A204.1 (cell line): ENCODE results near the gene ZSCAN25.

ENCODE experiments used
- FAIRE-seq: peaks from 2 replicates; lab custom pipeline; 2012; peaks lifted over from hg19 to GRCh38; lab: Jason Lieb, UNC

ZSCAN25 gene

GRCh38 chr7:99618726-99619125, 2.0 kb downstream of the ZSCAN25 start:
- FAIRE-seq = no peak

- no peak for FAIRE-seq
Measured at GRCh38 chr7:99619571-99620130, 2.9 kb downstream of the ZSCAN25 start.

- FAIRE-seq = no peak
Measured at GRCh38 chr7:99621271-99621670, 4.5 kb downstream of the ZSCAN25 start.

- no peak for FAIRE-seq
Measured at GRCh38 chr7:99622596-99622995, 5.8 kb downstream of the ZSCAN25 start.

GRCh38 chr7:99623091-99623693, 6.4 kb downstream of the ZSCAN25 start:
- no peak for FAIRE-seq

- FAIRE-seq = no peak
Measured at GRCh38 chr7:99623702-99624447, 7.1 kb downstream of the ZSCAN25 start.

- no peak for FAIRE-seq
Measured at GRCh38 chr7:99624484-99624883, 7.7 kb downstream of the ZSCAN25 start.

- FAIRE-seq = no peak
Measured at GRCh38 chr7:99625321-99625720, 8.6 kb downstream of the ZSCAN25 start.

- FAIRE-seq = no peak
Measured at GRCh38 chr7:99625961-99626360, 9.2 kb downstream of the ZSCAN25 start.

- no peak for FAIRE-seq
Measured at GRCh38 chr7:99626661-99627060, 9.9 kb downstream of the ZSCAN25 start.

GRCh38 chr7:99627513-99627912, 10.8 kb downstream of the ZSCAN25 start:
- FAIRE-seq = peak; percentile 63

- FAIRE-seq = no peak
Measured at GRCh38 chr7:99628471-99629465, 12.0 kb downstream of the ZSCAN25 start.

GRCh38 chr7:99629643-99630042, 12.9 kb downstream of the ZSCAN25 start:
- no peak for FAIRE-seq

GRCh38 chr7:99631295-99632109, 14.8 kb downstream of the ZSCAN25 start:
- no peak for FAIRE-seq

GRCh38 chr7:99637414-99637813, 20.7 kb downstream of the ZSCAN25 start:
- peak; percentile 3 for FAIRE-seq

- no peak for FAIRE-seq
Measured at GRCh38 chr7:99638731-99639130, 22.0 kb downstream of the ZSCAN25 start.

GRCh38 chr7:99639267-99639666, 22.5 kb downstream of the ZSCAN25 start:
- no peak for FAIRE-seq

GRCh38 chr7:99642027-99642426, 25.3 kb downstream of the ZSCAN25 start:
- no peak for FAIRE-seq

GRCh38 chr7:99643464-99643863, 26.7 kb downstream of the ZSCAN25 start:
- FAIRE-seq = no peak

- no peak for FAIRE-seq
Measured at GRCh38 chr7:99644431-99644830, 27.7 kb downstream of the ZSCAN25 start.

- FAIRE-seq = no peak
Measured at GRCh38 chr7:99645590-99645989, 28.8 kb downstream of the ZSCAN25 start.

- no peak for FAIRE-seq
Measured at GRCh38 chr7:99648843-99649242, 32.1 kb downstream of the ZSCAN25 start.
